Measurements from ENCODE around the gene C20orf204.

Gene C20orf204

DNA sequence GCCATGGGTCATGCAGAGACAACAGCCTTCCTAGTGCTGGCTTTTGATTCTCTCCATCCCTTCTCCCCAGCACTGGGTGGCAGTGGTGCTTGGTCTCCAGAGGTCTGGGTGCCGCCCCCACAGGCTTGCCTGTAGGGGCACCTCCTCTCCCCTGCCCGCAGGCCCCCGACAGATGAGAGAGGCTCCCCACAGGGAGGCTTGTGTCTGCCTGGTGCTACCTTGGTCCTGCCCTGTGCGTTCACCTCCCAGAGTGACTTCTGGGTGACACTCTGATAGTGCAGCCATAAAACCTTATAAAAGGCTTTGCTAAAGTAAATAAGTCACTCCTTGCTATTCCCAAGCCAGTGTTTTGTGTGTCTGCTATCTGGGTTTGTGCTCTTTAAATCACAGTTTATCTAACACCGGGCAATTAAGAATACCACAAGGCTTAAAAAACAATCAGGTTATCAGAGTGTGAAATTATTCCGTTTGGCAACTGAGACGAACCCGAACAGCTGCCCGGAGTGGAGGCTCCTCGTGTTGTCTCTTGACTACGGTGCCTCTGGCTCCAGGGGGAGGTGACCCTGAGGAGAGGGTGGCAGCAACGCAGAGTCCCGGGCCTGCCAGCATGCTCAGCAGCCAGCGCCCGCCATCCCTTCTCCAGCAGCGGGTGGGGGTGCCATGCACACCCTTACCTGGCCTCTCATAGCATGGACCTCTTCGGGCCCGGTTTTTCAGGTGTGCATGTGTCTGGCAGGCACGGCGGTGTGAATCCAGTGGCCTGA lies 5.4 kb upstream of the C20orf204 start:
- DNase-seq (ENCODE audit: low spot score): no peak
- TF ChIP-seq, protein P1, sequence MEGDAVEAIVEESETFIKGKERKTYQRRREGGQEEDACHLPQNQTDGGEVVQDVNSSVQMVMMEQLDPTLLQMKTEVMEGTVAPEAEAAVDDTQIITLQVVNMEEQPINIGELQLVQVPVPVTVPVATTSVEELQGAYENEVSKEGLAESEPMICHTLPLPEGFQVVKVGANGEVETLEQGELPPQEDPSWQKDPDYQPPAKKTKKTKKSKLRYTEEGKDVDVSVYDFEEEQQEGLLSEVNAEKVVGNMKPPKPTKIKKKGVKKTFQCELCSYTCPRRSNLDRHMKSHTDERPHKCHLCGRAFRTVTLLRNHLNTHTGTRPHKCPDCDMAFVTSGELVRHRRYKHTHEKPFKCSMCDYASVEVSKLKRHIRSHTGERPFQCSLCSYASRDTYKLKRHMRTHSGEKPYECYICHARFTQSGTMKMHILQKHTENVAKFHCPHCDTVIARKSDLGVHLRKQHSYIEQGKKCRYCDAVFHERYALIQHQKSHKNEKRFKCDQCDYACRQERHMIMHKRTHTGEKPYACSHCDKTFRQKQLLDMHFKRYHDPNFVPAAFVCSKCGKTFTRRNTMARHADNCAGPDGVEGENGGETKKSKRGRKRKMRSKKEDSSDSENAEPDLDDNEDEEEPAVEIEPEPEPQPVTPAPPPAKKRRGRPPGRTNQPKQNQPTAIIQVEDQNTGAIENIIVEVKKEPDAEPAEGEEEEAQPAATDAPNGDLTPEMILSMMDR (IDR thresholded peaks at IDR 0.05; ENCODE audit: extremely low read depth, missing control alignments): no peak

DNA sequence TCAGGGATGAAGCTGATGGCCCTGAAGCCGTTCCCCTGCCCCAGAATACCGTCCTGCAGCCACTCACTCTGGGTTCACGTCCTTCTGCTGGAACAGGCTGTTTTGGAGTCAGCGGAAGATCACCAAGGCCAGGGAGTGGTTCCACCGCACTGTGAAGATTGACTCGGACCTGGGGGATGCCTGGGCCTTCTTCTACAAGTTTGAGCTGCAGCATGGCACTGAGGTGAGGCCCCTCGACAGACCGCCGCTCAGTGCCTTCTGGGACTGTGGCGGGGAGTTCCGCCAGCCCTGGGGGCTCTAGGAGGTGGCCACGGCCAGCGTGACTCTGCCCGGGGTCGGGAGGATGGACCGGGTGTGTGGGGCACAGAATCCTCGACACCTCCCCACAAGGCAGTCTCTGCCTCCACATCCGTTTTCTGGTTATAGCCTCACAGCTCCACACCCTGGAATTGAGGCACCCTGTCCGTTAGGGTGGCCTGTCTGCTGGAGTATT lies 4.1 kb upstream of the C20orf204 start:
- TF ChIP-seq, protein P1 (IDR thresholded peaks at IDR 0.05; ENCODE audit: extremely low read depth, missing control alignments): no peak
- no peak for DNase-seq (ENCODE audit: low spot score)

DNA sequence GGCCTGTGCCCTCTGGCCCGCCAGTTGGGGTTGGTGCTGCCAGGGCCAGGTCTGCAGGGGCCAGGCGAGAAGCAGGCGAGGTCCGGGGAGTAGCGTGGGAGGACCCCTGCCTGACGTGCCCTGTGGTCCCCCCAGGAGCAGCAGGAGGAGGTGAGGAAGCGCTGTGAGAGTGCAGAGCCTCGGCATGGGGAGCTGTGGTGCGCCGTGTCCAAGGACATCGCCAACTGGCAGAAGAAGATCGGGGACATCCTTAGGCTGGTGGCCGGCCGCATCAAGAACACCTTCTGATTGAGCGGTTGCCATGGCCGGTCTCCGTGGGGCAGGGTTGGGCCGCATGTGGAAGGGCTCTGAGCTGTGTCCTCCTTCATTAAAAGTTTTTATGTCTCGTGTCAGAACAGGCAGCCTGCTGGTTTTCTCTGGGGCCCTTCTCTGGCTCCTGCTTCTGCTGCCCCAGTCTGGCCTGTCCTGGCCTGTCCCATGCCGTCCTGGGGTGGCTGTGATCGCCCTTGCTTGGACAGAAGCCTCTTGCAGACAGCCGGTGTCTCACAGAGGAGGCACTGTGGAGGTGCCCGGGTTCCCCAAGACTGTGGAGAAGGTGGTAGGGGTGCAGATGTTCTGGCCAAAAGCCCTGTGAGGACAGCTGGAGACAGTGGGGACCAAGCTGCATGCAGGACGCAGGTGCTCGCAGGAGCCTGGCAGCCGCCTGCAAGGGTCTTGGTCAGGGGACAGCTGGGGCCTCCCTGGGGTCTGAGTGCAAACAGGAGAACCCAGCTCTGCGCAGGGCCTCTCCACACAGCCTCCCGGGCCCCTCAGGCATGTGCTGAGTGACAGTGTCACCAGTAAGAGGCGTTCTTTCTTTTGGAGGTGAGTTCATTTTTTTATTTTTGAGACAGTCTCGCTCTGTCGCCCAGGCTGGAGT lies 3.0 kb upstream of the C20orf204 start:
- TF ChIP-seq, protein P1 (IDR thresholded peaks at IDR 0.05; ENCODE audit: extremely low read depth, missing control alignments): no peak
- no peak for DNase-seq (ENCODE audit: low spot score)

DNA sequence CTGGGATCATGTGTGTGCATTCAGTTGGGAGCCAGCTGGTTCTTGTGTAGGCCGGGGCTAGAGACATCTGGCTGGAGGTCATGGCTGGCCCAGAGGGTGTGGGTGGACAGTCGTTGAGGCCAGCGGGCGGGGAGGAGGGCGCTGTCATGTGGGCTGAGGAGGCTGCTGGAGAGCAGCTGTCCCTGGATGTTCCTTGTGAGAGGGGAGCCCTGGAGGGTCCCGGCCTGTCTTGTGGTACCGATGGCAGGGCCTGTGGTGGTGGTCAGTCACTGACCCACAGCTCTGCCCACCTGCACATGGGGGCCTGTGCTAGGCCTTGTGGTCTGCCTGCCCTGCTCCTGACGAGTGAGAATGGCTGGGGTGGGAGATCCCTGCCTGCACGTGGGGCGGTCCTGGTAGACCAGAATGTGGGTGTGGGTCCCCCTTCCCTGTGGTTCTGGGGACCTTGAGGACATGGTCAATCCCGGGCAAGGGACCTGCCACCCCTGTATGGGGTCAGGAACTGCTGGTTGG lies 1.9 kb upstream of the C20orf204 start:
- DNase-seq (ENCODE audit: low spot score): no peak

DNA sequence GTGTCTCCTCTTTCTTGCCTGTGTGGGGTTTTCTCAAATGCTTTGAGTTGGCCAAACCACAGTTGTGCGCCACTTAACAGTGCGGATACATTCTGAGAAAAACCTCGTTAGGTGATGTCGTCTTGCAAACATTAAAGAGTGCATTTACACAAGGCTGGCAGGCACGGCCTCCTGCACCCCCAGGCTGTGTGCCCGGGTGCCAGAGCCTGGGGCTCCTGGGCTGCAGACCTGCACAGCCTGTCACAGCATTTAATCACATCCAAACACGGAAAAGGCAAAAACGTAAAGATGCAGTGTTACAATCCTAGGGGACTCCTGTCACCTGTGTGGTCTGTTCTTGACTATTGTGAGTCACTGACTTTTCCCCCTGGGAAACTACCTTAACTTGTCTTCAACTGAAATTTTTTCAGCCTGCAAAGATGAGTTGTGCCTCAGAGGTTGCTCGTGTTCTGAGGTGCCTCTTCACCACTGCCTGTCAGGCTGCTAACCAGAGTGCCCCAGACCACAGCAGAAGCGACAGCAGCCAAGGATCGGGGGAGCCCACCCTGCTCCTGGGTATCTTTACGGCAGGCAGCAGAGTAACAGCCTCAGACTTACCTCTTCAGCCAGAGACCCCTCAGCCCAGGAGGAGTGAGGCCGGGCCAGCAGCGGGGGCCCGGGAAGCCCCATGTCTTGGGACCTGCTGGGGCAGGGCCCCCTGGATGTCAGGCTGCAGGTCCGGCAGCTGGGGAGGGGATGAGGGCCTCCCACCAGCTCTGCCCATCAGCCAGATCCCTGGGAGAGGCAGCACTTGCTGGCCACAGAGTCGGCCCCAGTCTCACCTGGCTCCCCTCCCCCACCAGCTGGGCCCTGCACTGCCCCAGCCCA lies 683 bp upstream of the C20orf204 start:
- peak; percentile 66 for DNase-seq (ENCODE audit: low spot score)
- TF ChIP-seq, protein P1 (IDR thresholded peaks at IDR 0.05; ENCODE audit: extremely low read depth, missing control alignments): no peak

More for the DNA sequence above, 1.9 kb upstream of the C20orf204 start:
- TF ChIP-seq, protein P1 (IDR thresholded peaks at IDR 0.05; ENCODE audit: extremely low read depth, missing control alignments): no peak

DNA sequence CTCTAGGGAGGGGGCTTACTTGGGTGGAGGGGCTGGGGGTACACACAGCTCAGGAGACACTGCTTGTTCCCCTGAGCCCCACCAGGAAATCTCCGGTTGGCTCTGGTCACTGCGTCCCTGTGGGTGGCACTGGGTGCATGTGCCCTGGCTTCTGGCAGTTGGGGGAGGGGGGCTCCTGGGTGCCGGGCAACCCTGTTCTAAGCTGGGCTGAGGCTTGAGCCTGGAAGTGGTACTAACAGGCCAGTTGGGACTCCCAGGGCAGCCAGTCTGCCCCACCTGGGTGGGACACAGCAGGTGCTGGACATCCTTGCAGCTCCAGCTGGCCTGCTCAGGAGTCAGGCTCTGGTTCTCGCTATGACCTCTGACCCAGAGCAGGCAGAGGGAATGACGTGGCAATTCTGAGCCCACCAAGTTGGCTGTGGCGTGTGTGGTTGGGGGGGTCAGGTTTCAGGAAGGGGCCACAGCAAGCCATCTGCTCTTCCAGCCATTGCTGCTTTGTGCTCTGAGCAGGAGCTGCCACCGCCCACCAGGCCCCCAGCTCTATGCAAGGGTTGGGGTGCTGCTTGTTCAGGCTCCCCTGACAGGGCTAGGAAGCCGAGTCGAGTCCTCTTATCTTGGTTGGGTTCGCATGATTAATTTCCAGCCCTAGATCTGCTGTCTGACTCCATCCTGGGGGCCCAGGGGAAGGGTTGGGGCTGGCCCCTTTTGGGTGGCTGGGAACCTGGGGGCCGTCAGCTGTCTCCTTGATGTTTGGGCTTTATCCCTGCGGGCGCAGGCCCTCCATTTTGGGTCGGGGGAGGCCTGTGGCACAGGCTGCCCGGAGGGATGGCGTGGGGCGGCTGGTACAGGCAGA lies 590 bp downstream of the C20orf204 start:
- no peak for DNase-seq (ENCODE audit: low spot score)
- TF ChIP-seq, protein P1 (IDR thresholded peaks at IDR 0.05; ENCODE audit: extremely low read depth, missing control alignments): no peak
